RCC 7860 (cell line): ENCODE data around the gene MYO1D.
"Not testable (repeated sequence)": the region's sequence is repeated elsewhere in the genome, so short reads cannot be mapped to it uniquely, and the experiment has no call there.

ENCODE experiments used
- DNase-seq: peaks from one replicate; pipeline ENCODE4 v3.0.0-alpha.2; 2015; ENCODE audit warnings: low spot score
- FAIRE-seq: peaks from 2 replicates; lab custom pipeline; 2012; peaks lifted over from hg19 to GRCh38; lab: Jason Lieb, UNC

MYO1D gene

GRCh38 chr17:32739722-32740121, 137.2 kb downstream of the MYO1D start:
- no peak for FAIRE-seq
- no peak for DNase-seq

- not testable (repeated sequence) for FAIRE-seq, DNase-seq
Observed at GRCh38 chr17:32739151-32739550, 137.8 kb downstream of the MYO1D start.

GRCh38 chr17:32733401-32733800, 143.5 kb downstream of the MYO1D start:
- DNase-seq, result no peak
- FAIRE-seq, result no peak

GRCh38 chr17:32732900-32733299, 144.0 kb downstream of the MYO1D start:
- FAIRE-seq (no peak), DNase-seq (no peak)

GRCh38 chr17:32732296-32732642, 144.7 kb downstream of the MYO1D start:
- FAIRE-seq, result no peak

GRCh38 chr17:32731556-32732295, 145.2 kb downstream of the MYO1D start:
- DNase-seq, result no peak
- FAIRE-seq, result no peak

More at GRCh38 chr17:32732296-32732642, 144.7 kb downstream of the MYO1D start:
- no peak for DNase-seq

GRCh38 chr17:32727681-32728080, 149.2 kb downstream of the MYO1D start:
- DNase-seq, result no peak
- FAIRE-seq, result no peak

- FAIRE-seq (no peak), DNase-seq (no peak)
Observed at GRCh38 chr17:32725697-32726096, 151.2 kb downstream of the MYO1D start.

- DNase-seq, result no peak
- no peak for FAIRE-seq
Observed at GRCh38 chr17:32723310-32723955, 153.5 kb downstream of the MYO1D start.

GRCh38 chr17:32722733-32723132, 154.2 kb downstream of the MYO1D start:
- FAIRE-seq (no peak), DNase-seq (no peak)

- FAIRE-seq (no peak), DNase-seq (no peak)
Observed at GRCh38 chr17:32720671-32721070, 156.3 kb downstream of the MYO1D start.

- no peak for FAIRE-seq
Observed at GRCh38 chr17:32719689-32720088, 157.2 kb downstream of the MYO1D start.

GRCh38 chr17:32714922-32715321, 162.0 kb downstream of the MYO1D start:
- not testable (repeated sequence) for FAIRE-seq

More at GRCh38 chr17:32719689-32720088, 157.2 kb downstream of the MYO1D start:
- DNase-seq, result no peak

GRCh38 chr17:32714206-32714605, 162.7 kb downstream of the MYO1D start:
- FAIRE-seq, DNase-seq: not testable (repeated sequence)

More at GRCh38 chr17:32714922-32715321, 162.0 kb downstream of the MYO1D start:
- not testable (repeated sequence) for DNase-seq

- FAIRE-seq (no peak), DNase-seq (no peak)
Observed at GRCh38 chr17:32713081-32713480, 163.8 kb downstream of the MYO1D start.

- DNase-seq (no peak), FAIRE-seq (no peak)
Observed at GRCh38 chr17:32709562-32709961, 167.4 kb downstream of the MYO1D start.

- no peak for FAIRE-seq
Observed at GRCh38 chr17:32701871-32702270, 175.1 kb downstream of the MYO1D start.

GRCh38 chr17:32699247-32699646, 177.7 kb downstream of the MYO1D start:
- DNase-seq (no peak), FAIRE-seq (no peak)

More at GRCh38 chr17:32701871-32702270, 175.1 kb downstream of the MYO1D start:
- DNase-seq, result no peak

- no peak for FAIRE-seq
- no peak for DNase-seq
Observed at GRCh38 chr17:32697728-32698625, 178.9 kb downstream of the MYO1D start.

GRCh38 chr17:32696426-32696825, 180.5 kb downstream of the MYO1D start:
- no peak for FAIRE-seq
- no peak for DNase-seq

GRCh38 chr17:32695864-32696263, 181.1 kb downstream of the MYO1D start:
- no peak for DNase-seq
- no peak for FAIRE-seq
